GM19193 (cell line): ENCODE data around the gene COL25A1.

ENCODE experiments used
- POLR2A ChIP-seq: IDR thresholded peaks from 4 replicates; pipeline ENCODE4 v1.6.1; 2011; ENCODE audit not compliant: insufficient read depth, insufficient read length; ENCODE audit errors: extremely low read depth

COL25A1 gene

GRCh38 chr4:108868606-108869227, 433.7 kb downstream of the COL25A1 start:
- no peak for TF ChIP-seq POLR2A

GRCh38 chr4:108867476-108867875, 435.0 kb downstream of the COL25A1 start:
- no peak for TF ChIP-seq POLR2A

- TF ChIP-seq POLR2A = no peak
These were observed 441.1 kb downstream of the COL25A1 start for GRCh38 chr4:108861334-108861733.

- TF ChIP-seq POLR2A = no peak
These were observed 447.7 kb downstream of the COL25A1 start for GRCh38 chr4:108854786-108855185.

DNA sequence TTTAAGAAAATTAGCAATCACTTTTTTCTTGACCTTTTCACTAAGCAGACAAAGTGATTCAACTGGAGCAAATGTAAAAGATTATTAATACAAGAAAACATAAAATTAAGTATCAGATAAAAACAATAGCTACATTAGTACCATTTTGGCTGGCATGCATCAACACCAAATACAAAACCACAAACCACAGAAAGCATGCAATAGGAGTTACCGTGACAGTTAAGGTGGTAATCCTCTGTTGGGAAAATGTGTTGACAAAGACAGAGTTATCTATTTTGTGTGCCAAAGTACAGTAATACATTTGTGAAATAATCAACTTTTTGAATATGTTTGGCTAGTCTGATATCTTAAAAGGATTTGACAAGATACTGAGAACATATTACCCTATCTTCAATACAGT, 449.8 kb downstream of the COL25A1 start:
- TF ChIP-seq POLR2A = no peak

GRCh38 chr4:108851366-108851765, 451.1 kb downstream of the COL25A1 start:
- TF ChIP-seq POLR2A = no peak

- TF ChIP-seq POLR2A = no peak
These were observed 452.2 kb downstream of the COL25A1 start for GRCh38 chr4:108850219-108850649.

- no peak for TF ChIP-seq POLR2A
These were observed 452.8 kb downstream of the COL25A1 start for GRCh38 chr4:108849611-108850168.

DNA sequence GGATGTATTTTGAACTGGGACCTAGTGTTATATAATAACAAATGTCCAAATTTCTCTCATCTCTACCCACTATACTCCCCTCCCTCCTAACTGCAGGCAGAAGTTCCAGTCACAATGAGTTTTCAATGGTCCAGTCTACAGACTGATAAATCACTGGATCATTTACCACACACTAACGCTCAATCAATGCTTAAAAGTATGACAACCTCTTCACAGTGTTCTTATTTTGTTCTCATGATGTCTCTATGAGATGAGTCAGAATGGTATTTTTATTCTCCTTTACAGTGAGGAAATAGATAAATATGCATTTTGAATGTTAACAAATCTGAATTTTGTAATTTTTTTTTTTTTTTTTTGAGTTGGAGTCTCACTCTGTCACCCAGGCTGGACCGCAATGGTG, 455.9 kb downstream of the COL25A1 start:
- no peak for TF ChIP-seq POLR2A

GRCh38 chr4:108840426-108840975, 462.0 kb downstream of the COL25A1 start:
- no peak for TF ChIP-seq POLR2A

- no peak for TF ChIP-seq POLR2A
These were observed 463.1 kb downstream of the COL25A1 start for GRCh38 chr4:108839333-108839732.

- no peak for TF ChIP-seq POLR2A
These were observed 464.0 kb downstream of the COL25A1 start for GRCh38 chr4:108838451-108838850.

DNA sequence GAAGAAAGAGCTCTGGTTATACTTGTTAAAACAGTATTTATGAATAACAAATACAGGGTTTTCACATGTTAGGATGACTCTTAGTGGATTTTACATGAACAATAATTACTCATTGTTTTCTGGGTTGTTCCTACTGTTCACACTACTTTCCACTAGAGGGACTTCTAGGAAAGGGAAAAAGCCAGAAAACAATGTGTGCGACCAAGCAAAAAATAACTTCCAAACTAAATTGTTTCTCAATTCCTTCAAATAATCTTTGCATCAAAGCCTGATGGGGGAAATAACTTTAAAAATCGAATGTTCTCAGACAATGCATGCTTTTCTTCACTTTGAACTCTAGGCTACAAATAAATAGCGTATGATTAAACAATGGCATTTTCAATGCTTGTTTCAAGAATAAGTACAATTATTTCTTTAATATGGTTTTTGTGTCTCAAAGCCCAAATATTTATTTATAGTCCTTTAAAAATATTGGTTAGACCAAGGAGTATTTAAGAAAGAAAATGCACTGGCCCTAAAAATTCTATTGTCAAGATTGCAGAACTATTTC, 467.5 kb downstream of the COL25A1 start:
- TF ChIP-seq POLR2A = no peak

DNA sequence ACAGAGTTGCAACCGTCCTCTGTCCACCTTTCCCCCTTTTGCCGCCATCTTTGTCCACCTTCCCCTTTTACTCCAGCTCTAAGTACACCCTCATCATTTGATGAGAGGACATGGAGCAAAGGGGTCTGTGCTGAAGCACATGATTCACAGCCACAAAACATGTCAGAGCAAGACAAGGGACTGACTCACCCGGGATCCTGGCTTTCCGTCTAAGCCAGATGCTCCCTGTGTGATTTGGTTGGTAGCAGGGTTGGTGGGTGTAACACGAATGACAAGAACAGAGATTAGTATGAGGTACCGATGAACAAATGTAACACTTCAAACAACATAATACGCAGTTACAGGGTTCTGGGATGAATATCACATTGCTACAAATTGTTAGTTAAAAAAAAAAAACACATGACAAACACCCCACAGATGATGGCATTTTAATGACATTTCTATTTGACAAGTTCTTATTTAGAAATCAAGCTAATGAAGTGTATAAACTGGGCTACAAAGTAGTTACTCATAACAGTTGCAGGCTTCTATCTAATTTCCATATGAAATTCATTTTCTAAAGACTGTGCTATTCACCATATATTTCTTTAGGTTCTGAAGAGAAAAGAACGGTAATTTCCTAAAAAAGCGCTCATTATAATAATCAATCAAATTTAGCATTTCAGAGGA, 468.2 kb downstream of the COL25A1 start:
- TF ChIP-seq POLR2A = no peak

GRCh38 chr4:108833046-108833445, 469.4 kb downstream of the COL25A1 start:
- no peak for TF ChIP-seq POLR2A
